Hepatocyte (in vitro differentiated cells): ENCODE results near the gene CENPP. TPM values are rescaled to one million over a fixed set of nuclear protein-coding genes. Genes with fewer than 3 reads are reported as not detected.

Experiments
- DNase-seq: peaks from one replicate; pipeline ENCODE4 v3.0.0-alpha.2; 2016; ENCODE audit warnings: low spot score
- H2AFZ ChIP-seq: fragments of 200-600 bp; sonication (generic); 2 replicates; pipeline ENCODE4 v1.6.0; 2016; ENCODE audit warnings: antibody characterized with exemption, mild to moderate bottlenecking
- H3K27ac ChIP-seq: fragments of 200-600 bp; sonication (generic); 2 replicates; pipeline ENCODE4 v1.5.1; 2016; ENCODE audit warnings: mild to moderate bottlenecking
- H3K27me3 ChIP-seq: fragments of 200-600 bp; sonication (generic); 2 replicates; pipeline ENCODE4 v1.6.1; 2016
- H3K36me3 ChIP-seq: fragments of 200-600 bp; sonication (generic); replicated peaks from 2 replicates; pipeline ENCODE4 v1.5.1; 2016; ENCODE audit warnings: low read depth; ENCODE audit not compliant: insufficient read depth
- H3K4me1 ChIP-seq: fragments of 200-600 bp; sonication (generic); 2 replicates; pipeline ENCODE4 v1.5.1; 2016; ENCODE audit warnings: mild to moderate bottlenecking, moderate library complexity; ENCODE audit not compliant: insufficient read depth
- H3K4me2 ChIP-seq: fragments of 200-600 bp; sonication (generic); 2 replicates; pipeline ENCODE4 v1.6.0; 2016
- H3K4me3 ChIP-seq: fragments of 200-600 bp; sonication (generic); 2 replicates; pipeline ENCODE4 v1.5.1; 2016; ENCODE audit warnings: mild to moderate bottlenecking
- H3K79me2 ChIP-seq: fragments of 200-600 bp; sonication (generic); 2 replicates; pipeline ENCODE4 v1.6.0; 2017; ENCODE audit warnings: mild to moderate bottlenecking
- H3K9me2 ChIP-seq: fragments of 200-600 bp; sonication (generic); replicated peaks from 2 replicates; pipeline ENCODE4 v1.6.0; 2017; ENCODE audit warnings: mild to moderate bottlenecking; ENCODE audit not compliant: insufficient read depth
- H3K9me3 ChIP-seq: fragments of 200-600 bp; sonication (generic); 2 replicates; pipeline ENCODE4 v1.5.1; 2016; ENCODE audit warnings: low read depth, mild to moderate bottlenecking
- H4K20me1 ChIP-seq: fragments of 200-600 bp; sonication (generic); 2 replicates; pipeline ENCODE4 v1.6.0; 2016; ENCODE audit warnings: mild to moderate bottlenecking; ENCODE audit not compliant: insufficient read depth, poor library complexity, severe bottlenecking
- CTCF ChIP-seq: fragments of 200-600 bp; sonication (generic); IDR thresholded peaks from 2 replicates; pipeline ENCODE4 v1.5.1; 2016; ENCODE audit warnings: antibody characterized with exemption, mild to moderate bottlenecking; ENCODE audit not compliant: poor library complexity
- EZH2 ChIP-seq: fragments of 200-600 bp; sonication (generic); IDR thresholded peaks from 2 replicates; pipeline ENCODE4 v1.6.1; 2016; ENCODE audit warnings: antibody characterized with exemption, mild to moderate bottlenecking, borderline replicate concordance
- EZH2phosphoT487 ChIP-seq: fragments of 200-600 bp; sonication (generic); IDR thresholded peaks from one replicate; pipeline ENCODE4 v1.6.1; 2018; ENCODE audit warnings: antibody characterized with exemption, mild to moderate bottlenecking, low read depth, moderate library complexity; ENCODE audit not compliant: unreplicated experiment, severe bottlenecking
- WGBS: methylation state at CpG from one replicate; pipeline ENCODE4 v1.1.6; 2016; ENCODE audit warnings: low lambda C conversion rate; ENCODE audit errors: missing lambda C conversion rate; 5-methylcytosine and 5-hydroxymethylcytosine counted together
- polyA plus RNA-seq: library from polyadenylated mRNA; unstranded; fragments of >200 nt; fragmentation: Nextera tagmentation; extraction: Ambion mirVana; gene quantifications from 2 replicates; pipeline ENCODE4 v1.2.1, GENCODE V29; 2016
- total RNA-seq: library from RNA; depleted of rRNA; stranded (reverse); fragments of >200 nt; gene quantifications from 2 replicates; pipeline ENCODE4 v1.2.3, GENCODE V29; 2014

Gene CENPP
- total and polyA plus RNA-seq, 2 experiments from 2014 or later = 5.1 to 5.9 TPM

DNA sequence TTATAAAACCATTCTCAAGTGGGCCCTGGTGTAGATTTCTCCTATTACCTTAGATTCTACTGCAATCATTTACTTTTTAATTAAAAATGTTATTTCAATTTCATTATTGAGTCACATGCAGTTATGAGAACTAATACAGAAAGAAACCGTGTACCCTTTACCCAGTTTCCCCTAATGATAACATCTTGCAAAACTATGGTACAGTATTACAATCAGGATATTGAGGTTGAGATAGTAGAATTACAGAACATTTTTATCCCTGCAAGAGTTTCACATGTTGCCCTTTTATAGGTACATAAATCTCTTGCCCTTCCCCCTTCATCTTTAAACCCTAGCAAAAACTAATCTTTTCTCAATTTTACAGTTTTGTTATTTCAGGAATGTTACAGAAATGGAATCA lies 109.5 kb downstream of the CENPP start:
- Histone ChIP-seq H3K79me2 (no peaks in the 10 kb centered on the region), H3K9me2 (no peaks in the 10 kb centered on the region), H3K36me3 (no peaks in the 10 kb centered on the region), H3K4me1 (no peaks in the 10 kb centered on the region), H3K4me2 (no peak overlapping the region), H3K9me3 (no peaks in the 10 kb centered on the region), H2AFZ (no peak overlapping the region), H4K20me1 (no peaks in the 10 kb centered on the region), H3K27me3 (no peaks in the 10 kb centered on the region), H3K27ac (no peak overlapping the region), H3K4me3 (no peak overlapping the region)
- TF ChIP-seq CTCF (no peak), EZH2 (no peak), EZH2phosphoT487 (no peak)
- no peak for DNase-seq
- WGBS = 100% methylated on average over 1 of the region's 1 CpG

DNA sequence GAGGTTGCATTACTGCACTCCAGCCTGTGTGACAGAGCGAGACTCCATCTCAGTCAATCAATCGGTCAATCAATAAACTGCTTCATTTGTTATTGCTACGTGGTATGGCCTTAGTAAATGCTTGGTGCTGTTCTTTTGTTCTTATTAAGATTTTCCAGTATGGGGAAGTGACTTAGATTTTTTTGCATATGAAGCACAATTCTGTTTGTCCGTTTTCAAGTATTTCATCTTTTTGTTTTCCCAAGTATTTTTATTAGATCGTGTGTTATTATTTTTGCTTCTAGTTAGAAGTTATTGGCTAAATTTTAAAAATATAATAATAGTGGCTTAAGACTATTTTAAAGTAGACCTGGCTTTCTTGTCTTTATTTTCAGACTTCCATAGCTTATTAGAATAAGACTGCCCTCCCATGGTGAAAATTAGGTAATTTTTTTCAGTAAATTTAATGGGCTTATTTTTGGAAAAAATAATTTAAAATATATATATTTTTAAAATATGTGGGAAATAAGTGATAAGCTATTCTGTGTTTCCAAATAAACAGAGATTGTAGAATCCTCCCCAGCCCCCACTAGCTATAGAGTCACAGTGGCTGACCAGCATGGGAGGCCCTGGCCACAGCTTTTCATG lies 113.3 kb downstream of the CENPP start:
- Histone ChIP-seq H4K20me1 (no peaks in the 10 kb centered on the region), H3K4me1 (no peaks in the 10 kb centered on the region), H2AFZ (no peak overlapping the region), H3K9me2 (no peaks in the 10 kb centered on the region), H3K27ac (no peak overlapping the region), H3K27me3 (no peaks in the 10 kb centered on the region), H3K36me3 (no peaks in the 10 kb centered on the region), H3K4me3 (no peak overlapping the region), H3K79me2 (no peaks in the 10 kb centered on the region), H3K4me2 (no peak overlapping the region), H3K9me3 (no peaks in the 10 kb centered on the region)
- peak; percentile 16 for DNase-seq
- WGBS = 88% methylated on average over 5 of the region's 5 CpGs
- TF ChIP-seq EZH2 (no peak), CTCF (peak; percentile 64)

DNA sequence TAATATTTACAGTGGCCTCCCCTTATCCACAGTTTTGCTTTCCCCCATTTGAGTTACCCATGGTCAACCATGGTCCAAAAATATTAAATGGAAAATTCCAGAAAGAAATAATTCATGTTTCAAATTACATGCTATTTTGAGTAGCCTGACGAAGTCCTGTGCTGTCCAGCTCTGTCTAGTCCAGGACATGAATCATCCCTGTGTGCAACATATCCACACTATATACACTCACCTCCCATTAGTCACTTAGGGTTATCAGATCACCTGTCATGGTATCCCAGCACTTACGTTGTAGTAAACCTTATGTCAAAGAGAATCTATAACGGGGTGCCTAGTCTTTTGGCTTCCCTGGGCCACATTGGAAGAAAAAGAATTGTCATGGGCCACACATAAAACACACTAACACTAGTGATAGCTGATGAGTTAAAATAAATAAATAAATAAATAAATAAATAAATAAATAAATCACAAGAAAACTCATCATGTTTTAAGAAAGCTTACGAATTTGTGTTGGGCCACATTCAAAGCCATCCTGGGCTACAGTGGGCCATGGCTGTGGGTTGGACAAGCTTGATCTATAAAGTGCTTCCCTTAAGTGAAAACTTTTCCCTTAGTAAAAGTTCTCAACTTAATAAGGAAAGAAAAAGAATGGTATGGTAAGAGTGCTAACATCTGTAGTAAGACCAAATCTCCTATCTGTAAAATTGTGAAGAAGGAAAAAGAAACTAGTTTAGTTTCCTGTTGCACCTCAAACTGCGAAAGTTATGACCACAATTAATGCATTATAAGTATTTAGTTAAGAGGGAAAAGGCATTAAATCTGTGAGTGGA lies 114.4 kb downstream of the CENPP start:
- Histone ChIP-seq H3K4me3 (no peak overlapping the region), H3K36me3 (no peaks in the 10 kb centered on the region), H3K27me3 (no peaks in the 10 kb centered on the region), H2AFZ (no peak overlapping the region), H4K20me1 (no peaks in the 10 kb centered on the region), H3K9me3 (no peaks in the 10 kb centered on the region), H3K9me2 (no peaks in the 10 kb centered on the region), H3K4me1 (no peaks in the 10 kb centered on the region), H3K27ac (no peak overlapping the region), H3K79me2 (no peaks in the 10 kb centered on the region), H3K4me2 (no peak overlapping the region)
- 89% methylated on average over 5 of the region's 5 CpGs for WGBS
- TF ChIP-seq EZH2 = no peak
- no peak for TF ChIP-seq CTCF
- no peak for DNase-seq
